ENCODE data around the gene DUSP22.

DNA sequence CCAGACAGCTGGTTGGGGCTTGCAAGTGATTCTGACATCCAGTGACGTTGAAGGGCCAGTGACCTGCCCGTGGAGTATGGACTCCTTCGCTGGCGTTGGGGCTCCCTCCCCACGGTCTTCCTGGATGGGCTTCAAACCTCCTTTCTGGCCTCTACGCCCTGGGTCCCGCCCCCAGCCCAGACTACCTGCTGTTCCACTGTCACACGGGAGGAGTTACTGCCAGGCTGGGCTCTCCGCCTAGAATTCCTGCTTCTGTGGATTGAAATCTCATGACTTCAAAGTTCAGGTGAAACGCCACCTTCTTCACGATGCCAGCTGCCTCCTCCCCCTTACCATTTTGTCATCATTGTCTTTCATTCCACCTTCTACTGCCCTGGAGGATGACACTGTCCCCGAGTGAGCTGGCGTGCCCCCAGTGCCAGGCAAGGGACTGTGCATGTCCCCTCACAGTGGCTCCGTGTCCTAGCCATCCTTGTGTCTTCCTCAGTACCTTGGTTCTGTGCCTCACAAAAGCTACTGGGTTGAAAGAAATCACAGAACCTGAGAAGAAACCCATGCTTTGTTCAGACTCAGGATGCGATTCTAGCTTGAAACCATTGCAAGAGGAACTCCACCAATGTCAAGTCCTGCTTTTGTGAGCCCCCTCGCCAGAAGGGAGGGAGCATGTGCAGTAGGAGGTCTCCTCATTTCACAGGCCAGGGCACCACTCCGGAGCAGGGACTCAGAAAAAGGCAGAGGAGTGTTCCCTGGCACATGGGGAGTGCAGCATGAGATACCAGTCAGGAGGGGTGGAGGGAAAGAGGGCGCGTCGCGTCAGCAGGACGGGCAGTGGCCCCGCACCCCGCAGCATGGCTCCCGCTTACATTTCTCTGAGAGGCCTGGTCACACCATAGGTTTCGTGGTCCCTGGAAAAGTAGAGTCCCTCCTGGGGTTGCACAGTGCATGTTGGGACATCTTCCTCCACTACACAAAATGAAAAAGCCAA is 88.2 kb downstream of the DUSP22 start:
- TF ChIP-seq POLR2A (IDR thresholded peaks at IDR 0.05) (no peak), POLR2AphosphoS5 (IDR thresholded peaks at IDR 0.05) (no peak)
- TF ChIP-seq, protein P1, sequence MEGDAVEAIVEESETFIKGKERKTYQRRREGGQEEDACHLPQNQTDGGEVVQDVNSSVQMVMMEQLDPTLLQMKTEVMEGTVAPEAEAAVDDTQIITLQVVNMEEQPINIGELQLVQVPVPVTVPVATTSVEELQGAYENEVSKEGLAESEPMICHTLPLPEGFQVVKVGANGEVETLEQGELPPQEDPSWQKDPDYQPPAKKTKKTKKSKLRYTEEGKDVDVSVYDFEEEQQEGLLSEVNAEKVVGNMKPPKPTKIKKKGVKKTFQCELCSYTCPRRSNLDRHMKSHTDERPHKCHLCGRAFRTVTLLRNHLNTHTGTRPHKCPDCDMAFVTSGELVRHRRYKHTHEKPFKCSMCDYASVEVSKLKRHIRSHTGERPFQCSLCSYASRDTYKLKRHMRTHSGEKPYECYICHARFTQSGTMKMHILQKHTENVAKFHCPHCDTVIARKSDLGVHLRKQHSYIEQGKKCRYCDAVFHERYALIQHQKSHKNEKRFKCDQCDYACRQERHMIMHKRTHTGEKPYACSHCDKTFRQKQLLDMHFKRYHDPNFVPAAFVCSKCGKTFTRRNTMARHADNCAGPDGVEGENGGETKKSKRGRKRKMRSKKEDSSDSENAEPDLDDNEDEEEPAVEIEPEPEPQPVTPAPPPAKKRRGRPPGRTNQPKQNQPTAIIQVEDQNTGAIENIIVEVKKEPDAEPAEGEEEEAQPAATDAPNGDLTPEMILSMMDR (IDR thresholded peaks at IDR 0.05): no peak
